NCI-H1417 (cell line): Measurements from ENCODE around the gene RPS15.
"Not testable (repeated sequence)": the region's sequence is repeated elsewhere in the genome, so short reads cannot be mapped to it uniquely, and the experiment has no call there.

Experiments
- DNase-seq, 3 experiments: peaks; one replicate each; lab custom pipeline; 2025; lab: John Stamatoyannopoulos, UW

Gene RPS15

DNA sequence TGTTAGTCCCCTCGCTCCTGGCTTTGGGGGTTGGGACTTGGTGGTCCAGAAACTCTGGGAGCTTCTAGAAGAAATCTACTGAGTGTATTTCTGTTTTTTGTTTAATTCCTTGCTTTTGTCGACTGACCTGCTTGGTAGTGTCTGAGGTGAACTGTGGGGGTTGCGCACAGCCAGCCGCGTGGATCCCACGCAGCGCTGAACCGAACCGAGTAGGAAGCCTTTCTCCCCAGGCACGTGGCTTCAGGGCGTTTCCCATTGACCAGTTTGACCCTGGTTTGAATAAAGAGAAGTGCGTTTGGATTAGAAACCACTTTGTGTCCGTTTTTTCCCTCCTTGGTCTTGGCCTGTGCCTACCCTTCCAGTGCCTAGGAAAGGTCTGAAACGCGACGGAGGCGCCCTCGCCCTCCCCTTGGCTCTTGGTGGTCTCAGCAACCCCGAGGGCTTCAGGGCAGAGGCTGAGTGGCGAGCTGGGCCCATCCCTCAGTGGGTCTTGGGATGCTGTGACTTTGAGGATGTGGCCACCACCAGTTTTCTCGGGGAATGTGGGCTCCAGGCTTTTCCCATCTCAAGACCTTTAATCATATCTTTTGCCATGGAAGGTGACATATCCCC, 2.7 kb upstream of the RPS15 start:
- DNase-seq: no peak

GRCh38 chr19:1437609-1438008, 587 bp upstream of the RPS15 start:
- no peak for DNase-seq

DNA sequence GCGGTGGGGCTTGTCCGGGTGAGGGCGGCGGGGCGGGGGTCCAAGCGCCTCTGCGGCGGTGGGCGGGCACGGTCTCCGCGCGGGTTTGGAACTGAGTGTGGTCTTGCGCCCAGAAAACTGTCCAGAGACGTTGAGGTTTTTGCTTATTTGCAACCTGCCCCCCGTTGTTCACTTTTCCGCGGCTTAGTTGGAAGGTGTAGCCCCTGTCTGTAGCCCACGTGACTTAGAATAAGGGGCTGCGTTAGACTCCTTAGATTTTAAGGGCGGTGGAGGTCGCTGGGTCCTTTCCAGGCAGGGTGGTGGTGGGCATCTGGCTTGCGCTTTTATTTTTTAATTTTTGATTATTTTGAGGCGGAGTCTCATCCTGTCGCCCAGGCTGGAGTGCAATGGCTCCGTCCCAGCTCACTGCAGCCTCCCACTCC, 748 bp downstream of the RPS15 start:
- DNase-seq: no peak

- DNase-seq: not testable (repeated sequence)
Observed at GRCh38 chr19:1439525-1440417, 1.6 kb downstream of the RPS15 start.

GRCh38 chr19:1440418-1440801, 2.2 kb downstream of the RPS15 start:
- no peak for DNase-seq

DNA sequence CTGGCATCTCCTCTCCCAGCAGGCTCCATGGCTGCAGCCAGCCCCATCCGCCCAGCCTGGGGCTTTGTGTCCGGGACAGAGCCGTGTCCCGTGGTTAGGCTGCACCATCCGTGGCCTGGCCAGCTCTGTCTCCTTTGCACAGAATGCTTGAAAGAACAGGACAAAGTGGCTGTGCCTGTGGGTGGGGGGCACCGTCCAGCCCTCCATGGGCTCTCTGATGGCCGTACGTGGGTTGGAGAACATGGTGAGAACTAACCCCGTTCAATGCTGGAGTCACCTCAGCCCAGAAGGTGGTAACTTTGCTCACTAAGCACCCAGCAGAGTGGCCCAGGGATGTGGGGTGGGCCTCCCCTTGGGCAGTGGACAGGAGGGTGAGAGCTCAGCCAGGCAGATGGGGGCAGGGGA, 2.8 kb downstream of the RPS15 start:
- DNase-seq: no peak

DNA sequence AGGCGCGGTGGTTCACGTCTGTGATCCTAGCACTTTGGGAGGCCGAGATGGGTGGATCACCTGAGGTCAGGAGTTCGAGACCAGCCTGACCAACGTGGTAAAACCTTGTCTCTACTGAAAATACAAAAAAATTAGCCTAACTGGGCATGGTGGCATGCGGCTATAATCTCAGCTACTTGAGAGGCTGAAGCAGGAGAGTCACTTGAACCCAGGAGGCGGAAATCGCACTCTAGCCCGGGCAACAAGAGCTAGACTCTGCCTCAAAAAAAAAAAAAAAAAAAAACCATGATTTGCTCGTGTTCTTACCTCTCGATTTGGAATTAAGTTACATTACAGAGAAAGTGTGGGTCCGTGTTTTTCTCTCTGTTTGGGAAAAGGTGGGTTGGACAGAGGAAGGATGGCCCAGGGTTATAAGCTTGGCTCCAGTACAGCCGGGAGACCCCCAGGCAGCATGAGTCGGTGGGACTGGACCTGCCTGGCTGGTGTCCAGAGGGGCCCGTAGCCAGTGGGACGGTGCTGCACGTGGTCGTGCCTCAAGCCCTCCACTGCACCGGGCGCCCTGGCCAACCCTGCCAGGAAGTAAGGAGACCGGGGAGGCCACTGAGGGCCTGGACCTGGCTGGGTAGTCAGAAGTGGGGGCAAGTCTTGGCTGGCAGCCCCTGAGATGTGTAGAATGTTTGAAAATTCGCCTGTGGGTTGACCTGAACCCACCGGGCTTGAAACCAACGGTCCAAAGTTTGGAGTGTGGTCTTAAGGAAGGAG, 3.7 kb downstream of the RPS15 start:
- no peak for DNase-seq

- DNase-seq: peak; percentile 61 to 68 (median 66)
Observed at GRCh38 chr19:1445185-1445931, 7.2 kb downstream of the RPS15 start.

DNA sequence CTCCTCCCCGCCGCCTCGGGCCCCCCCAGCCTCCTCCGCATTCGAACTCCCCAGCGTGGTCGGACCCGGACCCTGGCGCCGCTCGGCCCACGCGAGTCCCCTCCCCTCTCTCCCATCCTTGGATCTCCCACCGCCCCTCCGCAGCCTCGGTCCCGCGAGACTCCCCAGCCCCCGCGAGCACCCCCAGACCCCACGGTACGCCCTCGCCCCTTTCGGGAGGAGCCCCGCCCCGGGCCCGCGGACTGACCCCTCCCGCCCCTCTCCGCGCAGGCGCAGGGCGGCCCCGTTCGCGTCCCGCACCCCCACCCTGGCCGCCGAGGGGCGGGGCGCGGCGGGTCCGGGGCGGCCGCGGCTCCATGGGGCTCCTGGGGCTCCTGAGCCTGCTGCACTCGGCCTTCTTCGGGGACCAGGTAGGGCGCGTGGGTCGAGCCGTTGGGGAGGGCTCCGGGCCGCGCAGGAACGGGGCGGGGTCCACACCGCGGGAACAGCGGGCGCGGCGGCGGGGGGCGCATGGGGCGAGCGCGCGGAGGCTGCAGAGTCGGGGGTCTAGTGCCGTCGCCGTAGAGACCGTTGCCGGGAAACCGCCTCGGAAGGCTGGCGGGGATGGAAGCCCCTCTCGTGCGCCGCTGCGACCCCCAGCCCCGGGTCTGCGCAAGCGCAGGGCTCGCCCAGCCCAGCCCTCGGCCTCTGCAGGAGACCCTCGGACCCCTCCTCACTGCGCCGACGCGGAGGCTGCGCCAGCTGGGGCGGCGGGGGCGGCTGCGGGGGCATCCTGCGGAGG, 7.9 kb downstream of the RPS15 start:
- peak; percentile 18 to 78 (median 78) for DNase-seq

GRCh38 chr19:1446713-1447481, 8.7 kb downstream of the RPS15 start:
- peak in 2 of 3 experiments; percentile 34 to 44 for DNase-seq

GRCh38 chr19:1447504-1447903, 9.3 kb downstream of the RPS15 start:
- DNase-seq: no peak

DNA sequence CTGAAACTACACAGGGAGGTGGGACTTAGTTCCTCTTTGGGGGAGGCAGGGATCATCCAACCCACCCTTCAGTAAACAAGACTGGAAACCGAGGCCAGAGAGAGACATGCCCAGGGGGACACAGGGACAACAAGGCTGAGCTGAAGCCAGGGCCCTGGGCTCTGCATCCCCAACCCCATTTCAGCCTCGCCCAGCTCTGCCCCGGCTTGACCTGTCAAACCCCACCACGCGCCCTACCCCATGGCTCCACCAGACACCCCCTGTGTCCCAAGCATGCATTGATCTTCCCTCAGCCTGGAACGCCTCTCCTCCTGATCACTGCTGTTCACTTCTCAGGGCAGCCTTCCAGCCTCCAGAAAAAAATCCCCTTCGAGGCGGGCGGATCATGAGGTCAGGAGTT, 9.7 kb downstream of the RPS15 start:
- no peak for DNase-seq

GRCh38 chr19:1449467-1450442, 11.6 kb downstream of the RPS15 start, which contains the start of gene APC2:
Gene APC2 (plus strand): TSS chr19:1450121. CDS start chr19:1453002, 2,881 bp downstream.
- DNase-seq: peak; percentile 30 to 97 (median 96)

DNA sequence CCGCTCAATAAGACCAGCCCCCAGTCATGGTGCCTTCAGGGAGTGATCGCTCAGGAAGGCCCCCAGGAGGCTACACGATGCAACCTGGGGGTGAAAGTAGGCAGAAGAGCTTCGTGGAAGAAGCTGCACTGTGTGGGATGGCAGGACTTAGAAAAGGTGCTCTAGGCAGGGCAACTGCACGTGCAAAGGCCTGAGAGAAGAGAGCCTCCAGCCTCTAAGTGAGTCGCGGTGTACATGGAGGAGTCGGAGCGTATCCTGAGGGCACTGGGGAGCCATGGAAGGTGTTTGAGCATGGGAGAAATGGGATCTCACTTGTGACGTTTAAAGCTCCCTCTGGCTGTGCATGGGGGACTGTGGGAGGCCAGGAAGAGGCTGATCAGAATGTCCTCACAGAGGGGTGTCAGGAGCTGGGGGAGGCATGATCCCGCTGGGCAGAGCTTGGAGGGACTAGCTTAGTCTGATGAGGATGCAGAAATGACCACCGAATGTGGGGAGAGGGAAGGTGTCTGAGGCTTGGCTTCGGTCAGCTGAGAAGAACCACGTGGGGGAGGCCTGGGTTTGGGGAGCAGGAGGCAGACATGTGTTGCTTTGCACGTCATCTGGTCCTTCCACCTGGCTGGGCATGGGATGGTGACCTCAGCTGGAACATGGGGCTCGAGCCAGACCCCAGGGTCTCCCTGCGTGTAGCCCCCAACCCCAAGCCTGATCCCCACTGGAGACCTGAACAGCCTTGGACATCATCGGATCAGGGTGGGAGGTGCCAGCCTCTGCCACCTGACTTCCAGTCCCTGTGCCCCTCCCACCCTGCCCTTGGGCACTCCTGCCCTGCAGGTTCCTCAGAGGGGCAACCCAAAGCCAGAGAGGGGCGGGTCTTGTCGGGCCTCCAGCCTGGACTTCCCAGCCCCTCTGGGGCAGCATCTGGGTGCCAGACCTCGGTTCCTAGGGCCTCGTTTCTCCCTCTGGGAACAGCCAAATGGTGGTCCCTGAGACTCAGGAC, 12.8 kb downstream of the RPS15 start:
- peak in 2 of 3 experiments; percentile 57 to 64 for DNase-seq

DNA sequence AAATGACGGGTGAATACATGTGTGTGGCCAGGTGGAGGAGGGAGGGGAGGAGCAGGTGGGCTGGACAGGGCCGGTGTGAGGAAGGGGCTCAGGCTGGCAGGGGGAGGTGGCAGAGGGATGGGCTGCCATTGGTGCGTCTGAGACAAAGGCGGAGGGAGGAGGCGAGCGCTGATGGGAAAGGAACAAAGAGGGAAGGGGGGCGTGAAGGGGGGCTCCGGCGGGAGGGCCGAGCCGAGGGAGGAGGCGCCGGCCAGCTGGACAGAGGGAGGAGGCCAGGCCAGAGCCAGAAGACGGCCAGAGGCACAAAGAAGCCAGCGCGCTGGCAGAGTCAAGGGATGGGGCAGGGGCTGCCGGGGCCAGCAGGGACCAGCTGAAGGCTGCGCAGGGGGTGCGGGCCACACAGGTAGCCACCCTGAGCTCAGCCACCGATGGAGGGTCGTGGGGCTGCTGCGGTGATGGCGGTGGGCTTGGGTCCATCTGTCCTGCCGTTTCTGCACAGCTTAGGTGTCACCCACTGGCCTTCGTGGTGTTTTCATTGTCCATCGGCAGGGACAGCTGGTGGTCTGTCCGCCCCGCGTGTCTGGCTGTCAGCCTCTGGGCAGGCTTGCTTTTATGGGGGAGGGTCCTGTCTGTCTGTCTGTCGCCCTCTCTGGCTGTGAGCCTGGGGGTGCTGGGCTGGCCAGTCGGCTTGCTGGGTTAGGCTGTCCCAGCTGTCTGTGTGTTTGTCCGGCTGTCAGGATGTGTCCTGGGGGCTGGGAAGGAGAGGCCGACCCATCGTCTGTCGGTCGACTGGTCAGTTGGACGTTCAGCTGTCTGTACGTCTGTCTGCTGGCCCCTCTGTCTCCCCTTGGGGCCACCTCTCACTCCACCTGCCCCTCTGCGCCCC, 14.0 kb downstream of the RPS15 start:
- peak in 2 of 3 experiments; percentile 43 to 73 for DNase-seq

DNA sequence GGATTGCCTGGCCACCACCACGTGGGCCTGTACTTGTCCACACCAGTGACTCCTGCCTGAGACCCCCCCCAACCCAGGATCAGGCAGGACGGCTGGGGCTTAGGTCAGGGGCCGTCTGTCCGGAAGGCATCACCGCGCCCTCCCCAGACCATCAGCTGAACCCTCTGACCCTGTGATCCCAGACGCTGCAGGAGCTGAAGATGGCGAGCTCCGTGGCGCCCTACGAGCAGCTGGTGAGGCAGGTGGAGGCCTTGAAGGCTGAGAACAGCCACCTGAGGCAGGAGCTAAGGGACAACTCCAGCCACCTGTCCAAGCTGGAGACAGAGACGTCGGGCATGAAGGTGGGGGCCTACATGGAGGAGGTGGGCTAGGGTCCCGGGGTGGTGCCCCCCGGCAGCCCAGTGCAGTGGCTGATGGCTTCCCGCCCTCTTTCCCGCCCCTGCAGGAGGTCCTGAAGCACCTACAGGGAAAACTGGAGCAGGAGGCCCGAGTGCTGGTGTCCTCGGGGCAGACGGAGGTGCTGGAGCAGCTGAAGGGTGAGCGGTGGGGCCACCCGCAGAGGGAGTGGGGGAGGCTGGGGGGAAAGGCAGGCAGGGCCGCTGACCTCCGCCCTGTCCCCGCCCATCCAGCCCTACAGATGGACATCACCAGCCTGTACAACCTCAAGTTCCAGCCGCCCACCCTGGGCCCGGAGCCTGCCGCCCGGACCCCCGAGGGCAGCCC, 14.8 kb downstream of the RPS15 start:
- no peak for DNase-seq
